Inflammatory macrophage (primary cell): Measurements from ENCODE around the gene BAZ2A.

Source experiments
- DNase-seq, 2 donors: peaks; one replicate each; pipeline ENCODE4 v3.0.0-alpha.2; 2020 to 2022

Gene BAZ2A

DNA sequence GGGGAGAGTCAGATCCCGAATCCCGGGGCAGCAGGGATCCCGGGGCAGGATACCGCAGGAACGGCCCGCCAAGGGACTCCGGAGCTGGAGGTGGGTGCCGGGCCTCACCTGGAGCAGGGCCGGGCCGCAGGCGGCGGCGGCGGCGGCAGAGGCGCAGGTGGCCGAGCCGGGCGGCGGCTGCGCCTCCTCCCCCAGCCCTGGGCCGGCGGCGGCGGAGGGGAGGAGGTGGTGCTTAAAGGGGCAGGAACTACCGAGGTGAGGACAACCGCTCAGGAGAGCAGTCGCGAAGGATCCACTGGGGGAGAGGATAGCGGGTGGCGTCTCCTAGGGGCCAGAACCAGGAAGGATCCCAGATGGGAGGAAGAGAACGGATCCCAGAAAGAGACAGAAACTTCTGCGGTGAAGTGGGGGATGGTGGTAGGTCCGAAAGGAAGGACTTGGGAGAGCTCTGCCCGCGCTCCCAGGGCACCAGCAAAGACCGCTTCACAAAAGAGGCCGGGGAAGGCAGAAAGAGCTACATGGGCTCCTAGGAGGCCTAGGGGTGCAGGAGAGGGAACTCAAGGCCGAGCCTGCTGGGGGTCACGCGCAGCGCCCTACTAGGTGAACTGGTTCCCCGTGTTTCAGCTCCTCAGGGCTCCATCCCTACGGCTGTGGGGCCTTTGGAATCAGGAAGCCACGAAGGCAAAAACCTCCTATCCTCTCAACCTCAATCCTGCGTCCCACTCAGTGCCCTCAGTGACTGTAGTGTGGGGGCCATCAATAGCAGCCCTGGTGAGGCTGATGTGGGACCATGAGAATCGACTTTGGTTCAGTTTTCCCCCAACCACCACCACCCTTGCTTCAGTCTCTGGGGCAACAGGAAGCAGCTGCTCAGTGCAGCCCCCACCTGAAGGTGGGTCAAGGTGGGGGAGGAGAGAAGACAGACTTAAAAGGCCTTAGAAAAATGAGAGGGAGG, 5.0 kb upstream of the BAZ2A start:
- peak; percentile 41 to 43 for DNase-seq

DNA sequence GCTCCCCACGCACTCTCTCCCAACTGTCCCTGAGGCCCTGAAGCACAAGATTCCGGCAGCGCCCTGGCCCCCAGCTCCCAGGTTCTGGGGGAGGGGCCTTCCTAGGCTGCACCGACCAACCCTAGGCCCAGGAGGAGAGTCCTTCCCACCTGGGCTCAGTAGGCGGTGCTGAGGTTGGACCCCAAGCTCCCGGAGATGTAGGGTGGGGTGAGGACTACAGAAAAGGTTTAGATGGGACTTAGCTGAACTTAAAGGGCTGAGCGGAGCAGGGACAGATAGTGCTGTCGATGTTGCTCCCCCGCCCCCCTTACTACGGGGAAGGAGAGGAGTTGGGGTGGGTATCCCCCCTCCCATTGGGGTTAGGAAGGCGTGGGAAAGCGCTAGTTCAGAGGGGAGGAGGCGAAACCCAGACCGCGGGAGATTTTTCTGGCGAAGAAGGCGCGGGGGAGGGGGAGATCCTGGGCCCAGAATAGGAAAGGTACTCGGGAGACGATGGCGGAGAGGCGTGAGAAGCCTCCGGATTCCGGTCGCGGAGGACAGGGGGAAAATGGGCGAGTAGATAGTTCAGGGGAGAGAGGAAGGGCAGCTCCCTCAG, 4.2 kb upstream of the BAZ2A start:
- DNase-seq = no peak

DNA sequence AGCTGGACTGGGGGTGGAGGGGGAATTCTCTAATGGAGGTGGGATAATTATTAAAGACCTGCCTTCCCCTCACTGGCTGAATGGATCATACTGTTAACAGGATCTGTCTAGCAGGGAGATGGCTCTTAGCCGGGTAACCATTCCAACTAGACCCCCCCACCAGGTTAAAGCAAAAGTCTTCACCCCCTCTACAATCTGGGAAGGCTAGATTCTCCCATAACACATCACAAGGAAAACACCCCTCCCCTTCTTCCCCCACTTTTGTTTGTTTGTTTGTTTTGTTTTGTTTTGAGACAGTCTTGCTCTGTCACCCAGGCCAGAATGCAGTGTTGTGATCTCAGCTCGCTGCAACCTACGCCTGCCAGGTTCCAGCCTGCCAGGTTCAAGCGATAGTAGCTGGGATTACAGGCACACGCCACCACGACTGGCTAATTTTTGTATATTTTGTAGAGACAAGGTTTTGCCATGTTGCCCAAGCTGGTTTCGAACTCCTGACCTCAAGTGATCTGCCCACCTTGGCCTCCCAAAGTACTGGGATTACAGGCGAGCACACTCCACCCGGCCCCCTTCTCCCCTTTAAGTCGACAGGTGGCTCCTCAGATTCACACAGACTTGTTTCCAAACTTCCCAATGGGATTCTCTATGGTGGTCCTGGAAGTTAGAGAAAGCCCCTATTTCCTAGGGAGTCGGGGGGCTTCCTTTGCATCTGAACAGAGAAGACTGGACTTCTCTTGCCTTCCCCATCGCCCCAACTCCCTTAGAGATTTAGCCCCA, 3.5 kb upstream of the BAZ2A start:
- no peak for DNase-seq

DNA sequence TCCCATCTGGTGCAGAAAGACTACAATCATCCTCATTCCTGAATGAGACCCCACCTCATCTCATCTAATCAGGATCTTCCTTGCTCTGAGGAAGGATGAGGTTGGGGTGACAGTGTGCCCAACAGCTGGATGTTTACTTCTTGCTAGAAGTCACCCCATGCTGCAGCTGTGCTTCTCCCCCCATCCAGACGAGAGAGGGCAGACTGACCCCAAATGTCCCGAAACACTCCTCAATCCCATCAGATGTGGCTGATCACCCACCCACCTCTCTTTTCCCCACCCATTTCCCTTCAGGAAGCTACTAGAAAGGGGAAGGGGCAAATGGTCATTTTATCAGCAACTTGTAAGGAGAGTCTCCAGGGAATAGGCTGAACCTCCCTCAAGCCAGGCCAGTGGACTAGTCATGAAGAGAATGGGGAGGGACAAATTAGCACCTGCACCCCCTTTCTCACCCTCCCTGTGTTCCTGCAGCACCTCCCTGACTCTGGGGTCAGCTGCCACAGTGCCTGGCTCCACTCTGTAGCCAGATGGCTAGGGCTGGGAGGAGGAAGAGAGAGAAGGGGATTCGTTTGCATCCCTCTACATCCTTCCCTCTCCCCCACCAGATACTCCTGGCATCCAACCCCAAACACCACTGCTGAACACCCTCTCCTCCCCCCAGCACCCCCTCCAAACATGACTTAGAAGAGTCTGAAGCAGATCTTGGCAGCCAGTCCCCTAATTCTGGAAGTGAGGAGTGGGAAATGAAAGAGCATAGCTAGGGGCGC, 2.8 kb upstream of the BAZ2A start:
- no peak for DNase-seq

DNA sequence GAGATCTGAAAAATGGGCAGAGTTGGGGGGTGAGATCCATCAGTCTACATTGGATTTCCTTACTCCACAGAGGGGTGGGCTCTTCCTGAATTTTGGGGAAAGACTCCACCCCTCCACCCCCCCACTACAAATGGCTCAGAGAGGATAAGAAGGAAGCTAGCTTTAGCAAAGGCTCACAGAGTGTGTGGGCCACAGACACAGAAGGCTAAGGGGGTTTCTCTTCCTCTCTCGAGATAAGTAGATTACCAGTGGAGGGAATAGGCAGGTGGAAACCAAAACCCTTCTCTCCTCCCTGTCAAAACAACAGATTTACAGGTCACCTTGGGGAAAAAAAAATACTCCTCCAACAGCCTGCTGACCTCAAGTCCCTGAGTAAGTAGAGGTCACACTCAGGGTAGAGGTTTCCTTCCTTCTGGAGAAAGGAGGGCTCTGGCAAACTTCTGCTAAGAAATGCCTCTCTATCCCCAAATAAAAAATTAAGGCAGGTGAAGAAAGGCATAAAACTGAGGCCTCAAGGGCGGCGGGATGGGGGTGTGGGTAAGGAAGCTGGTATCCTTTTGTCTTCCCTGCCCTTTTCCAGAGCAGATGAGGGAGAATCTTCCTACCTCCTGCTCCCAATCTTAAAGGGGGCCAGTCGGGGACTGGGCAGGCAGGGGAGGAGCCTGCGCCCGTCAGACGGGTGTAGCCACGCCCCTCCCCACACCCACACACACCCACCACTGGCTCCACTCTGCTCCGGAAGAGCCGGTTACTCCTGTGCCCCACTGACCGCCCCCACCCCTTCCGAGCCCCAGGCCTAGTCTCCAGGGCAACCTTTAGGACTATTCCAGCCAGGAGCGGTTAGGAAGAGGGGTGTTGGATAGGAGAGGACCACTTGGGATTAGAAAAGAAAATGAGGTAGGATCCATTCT, 1.9 kb upstream of the BAZ2A start:
- peak; percentile 46 to 70 for DNase-seq

DNA sequence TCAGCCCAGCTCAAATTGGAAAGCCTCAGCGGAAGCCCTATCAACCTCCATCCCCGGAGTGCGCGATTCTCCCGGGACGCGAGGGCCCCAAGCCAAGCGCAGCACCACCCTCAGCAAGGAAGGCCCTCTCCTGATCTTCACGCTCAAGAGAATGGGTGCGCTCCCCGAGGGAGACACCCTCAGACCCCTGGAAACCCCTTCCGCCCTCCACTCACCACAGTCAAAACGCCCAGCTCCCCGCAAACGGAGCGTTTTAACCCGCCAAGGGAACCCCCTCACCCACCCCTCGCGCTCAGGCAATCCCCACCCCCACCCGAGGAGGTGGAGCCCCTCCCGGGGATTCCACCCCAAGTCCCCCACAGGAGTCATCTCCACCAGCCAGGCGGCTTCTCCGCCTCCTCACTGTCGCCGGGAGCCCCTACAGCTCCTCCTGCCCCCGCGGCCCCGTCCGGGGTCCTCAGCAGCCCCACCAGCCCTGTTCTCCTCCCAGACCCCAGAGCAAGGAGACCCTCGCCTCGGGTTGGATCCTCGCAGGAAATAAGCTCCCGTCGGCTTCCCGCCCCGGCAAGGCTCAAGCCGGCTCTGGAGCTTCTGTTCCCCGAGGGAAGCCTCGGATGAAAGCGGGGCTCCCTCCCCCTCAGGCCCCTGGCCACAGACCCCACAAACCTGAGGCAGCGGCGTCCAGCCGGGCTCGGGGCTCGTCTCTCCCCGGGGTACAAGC, 507 bp downstream of the BAZ2A start:
- no peak for DNase-seq

DNA sequence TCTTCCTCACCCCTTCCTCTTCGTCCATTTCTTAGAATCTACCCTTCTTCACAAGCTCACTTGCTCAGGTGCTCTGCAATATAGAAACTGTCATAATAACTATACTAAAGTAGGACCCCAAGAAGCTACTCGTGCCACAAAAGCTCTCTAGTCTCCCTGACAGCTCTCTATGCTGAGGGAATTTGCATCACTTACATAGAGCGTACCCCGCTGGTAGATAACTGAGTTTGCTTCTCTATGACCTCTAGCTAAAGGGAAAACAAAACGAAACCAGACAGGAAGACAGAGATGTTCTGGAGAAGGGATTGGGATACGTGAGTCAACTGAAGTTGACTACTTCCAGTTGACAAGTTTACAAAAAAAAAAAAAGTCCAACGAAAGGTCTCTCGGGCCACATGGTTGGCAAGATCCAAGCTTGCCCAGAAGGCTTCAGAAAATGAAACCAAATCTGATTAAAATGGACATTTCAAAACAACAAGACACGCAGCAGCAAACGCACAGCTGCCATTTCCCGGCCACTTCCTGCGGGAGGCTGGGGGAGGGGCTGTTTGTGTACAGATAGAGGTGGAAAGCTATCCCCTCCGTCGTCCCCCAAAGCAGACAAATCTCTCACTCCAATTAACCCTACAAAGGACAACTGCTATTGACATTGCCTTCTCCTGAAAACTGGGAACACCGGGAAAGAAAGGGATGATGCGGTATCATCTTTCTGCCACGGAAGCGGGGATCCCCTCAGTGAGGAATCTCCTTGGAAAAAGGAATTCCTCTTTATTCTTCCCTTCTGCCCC, 1.3 kb downstream of the BAZ2A start:
- DNase-seq = peak; percentile 59 to 64

DNA sequence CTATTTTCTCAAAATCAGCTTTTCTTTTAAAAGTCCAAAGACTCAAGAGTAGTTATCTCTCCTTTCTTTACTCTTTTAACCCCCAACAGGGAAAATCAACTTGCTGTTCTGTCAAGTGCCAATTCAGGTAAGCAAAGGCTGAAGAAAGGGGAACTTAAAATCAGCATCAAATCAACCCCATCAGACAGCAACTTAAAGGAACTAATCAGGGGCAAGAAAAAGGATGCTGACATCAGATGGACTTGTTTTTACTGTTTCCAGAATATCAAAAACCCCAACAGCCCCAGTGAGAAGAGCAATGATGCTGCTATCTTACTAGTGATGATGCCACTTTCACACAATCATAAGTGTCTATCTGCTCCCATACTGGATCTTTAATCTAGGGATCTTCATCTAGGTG, 3.4 kb downstream of the BAZ2A start:
- DNase-seq = no peak

DNA sequence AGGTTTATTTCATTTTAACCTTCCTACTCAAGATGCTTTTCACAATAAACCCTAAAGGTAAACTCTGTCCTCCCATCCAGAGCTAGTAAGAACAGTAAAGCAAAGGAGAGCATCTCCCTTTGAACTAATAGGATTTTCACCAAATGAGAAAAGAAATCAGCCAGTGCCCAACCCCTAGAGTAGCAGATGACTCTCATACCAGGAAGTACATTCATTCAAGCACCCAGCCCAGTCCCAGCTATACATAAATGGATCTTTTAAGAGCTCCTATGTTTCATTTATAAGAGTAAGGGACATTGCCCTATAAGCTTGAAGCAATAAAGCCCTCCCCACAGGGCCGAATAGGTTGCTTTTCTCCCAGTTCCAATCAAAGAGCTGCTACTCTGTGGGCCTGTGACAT, 7.6 kb downstream of the BAZ2A start:
- DNase-seq = no peak

DNA sequence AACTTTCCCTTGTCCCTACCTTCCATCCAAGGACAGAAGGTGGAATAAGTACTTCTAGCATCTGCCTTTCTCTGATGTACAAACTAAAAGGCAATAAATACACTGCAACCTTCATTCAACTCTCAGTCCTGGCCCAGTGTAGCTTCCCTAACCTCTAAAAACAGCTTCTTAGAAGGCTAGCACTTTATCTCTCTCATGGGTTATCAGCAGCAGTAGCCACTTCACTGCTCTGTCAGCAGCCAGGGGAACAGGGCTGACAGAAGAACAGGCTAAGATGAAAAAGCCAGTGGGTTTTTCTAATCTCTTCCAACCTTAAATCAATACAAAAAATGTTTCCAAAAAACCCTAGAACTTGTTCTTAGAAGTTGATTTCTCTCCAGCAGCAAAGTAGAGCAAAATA, 13.2 kb downstream of the BAZ2A start:
- DNase-seq = no peak

DNA sequence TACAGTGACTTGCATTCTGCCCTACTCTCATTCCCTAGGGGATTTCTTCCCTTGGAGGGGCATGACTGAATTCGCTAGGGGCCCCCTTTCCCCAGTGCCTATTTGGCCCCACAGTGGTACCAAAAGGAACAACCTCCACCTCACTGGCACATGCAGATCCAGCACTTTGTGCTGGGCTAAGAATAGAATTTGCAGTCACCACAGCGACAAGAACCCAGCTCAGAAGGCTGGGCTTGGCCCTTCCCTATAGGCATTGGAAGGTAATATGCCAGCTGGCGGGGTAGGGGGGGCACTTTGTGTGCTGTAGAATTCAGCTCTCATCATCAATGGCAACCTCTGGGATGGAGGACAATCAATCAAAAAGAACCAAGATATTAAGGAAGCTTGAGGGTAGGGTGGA, 13.9 kb downstream of the BAZ2A start:
- no peak for DNase-seq

DNA sequence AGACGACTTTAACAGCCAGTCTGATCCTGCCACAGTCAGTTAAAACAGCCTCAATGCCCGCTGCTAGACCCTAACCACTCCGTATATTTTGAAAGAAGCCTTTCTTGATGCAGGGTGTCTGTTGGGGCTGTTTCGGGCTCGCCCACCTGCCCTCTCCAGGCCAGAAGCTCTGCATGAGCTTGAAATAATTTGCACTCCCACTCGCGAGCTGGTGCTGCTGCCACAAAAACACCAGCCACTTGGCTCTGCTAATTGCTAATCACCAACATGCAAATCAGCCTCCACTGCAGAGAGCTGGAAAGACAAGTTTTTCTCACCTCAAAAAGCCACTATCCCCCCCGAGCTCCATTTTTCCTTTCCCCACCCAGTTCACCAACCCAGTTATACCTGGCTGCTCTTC, 15.5 kb downstream of the BAZ2A start:
- DNase-seq = no peak

DNA sequence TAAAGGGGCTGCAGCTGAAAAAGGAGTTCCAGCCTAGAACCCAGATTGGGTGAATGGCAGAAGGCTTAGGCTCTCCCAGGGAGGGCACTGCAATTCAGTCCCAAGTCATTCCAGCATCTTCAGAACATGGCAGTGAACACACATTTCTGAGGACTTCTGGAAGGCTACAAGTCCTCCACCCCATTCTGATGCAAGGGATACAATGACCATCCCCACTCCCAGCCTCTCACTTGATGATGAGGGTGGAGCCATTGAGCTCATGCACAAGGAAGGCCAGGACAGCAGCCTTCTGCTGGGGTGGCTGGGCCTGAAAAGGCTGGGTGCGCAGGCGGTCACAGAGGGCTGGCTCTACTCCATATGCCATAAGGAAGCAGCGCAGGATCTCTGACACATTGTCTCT, 25.8 kb downstream of the BAZ2A start:
- no peak for DNase-seq

DNA sequence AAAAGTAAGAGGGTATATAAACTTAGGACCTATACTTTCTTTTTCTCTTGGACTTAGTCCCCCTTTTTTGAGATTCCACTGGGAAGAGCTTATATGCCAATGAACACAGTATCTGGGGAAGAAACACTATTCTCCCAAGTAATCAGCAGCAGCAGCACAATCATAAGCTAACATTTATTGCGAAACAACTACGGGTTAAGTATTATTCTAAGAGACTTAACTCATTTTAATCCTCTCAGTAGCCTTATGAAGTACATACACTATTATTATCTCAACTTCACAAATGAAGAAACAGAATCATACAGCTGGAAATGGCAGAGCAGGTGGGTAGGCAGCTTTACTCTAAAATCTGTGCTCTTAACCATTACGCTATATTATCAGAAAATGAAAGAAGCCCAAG, 27.9 kb downstream of the BAZ2A start:
- DNase-seq = no peak

DNA sequence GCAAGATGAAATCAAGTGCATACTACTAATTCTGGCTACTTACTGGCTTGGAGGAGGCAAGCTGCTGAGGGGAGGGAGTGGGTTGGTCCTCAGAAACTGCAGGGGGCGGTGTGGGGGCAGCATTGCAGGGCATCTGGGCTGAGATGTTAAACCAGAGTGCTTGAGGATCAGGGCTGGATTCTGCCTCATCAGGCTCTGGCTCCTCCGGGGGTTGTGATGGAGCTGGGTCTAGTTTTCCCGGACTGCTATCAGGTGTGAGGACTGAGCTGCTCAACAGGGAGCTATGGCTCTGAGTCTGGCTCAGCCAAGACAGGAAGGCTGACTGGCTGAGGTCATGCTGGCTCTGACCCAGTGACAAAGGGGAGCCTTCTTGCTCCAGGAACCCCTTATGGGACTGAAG, 28.6 kb downstream of the BAZ2A start:
- no peak for DNase-seq

DNA sequence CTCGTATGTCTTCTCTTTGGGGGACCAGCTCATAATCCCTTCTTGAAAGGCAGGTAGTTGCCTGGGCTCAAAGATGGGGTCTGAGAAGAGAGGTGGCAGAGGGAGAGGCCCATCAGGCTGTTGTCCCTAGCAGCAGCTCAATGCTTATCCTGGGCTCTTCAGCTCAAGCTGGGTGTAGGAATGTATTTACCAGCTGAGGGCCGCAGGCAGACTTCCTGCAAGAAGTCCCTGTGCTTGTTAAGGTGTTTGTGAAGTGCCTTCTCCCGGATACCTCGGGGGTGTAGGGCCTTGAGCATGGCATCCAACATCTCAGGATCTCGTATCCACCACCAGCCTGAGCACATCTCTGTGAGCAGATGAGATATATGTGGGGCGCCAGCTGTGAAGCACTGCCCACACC, 29.4 kb downstream of the BAZ2A start:
- no peak for DNase-seq

DNA sequence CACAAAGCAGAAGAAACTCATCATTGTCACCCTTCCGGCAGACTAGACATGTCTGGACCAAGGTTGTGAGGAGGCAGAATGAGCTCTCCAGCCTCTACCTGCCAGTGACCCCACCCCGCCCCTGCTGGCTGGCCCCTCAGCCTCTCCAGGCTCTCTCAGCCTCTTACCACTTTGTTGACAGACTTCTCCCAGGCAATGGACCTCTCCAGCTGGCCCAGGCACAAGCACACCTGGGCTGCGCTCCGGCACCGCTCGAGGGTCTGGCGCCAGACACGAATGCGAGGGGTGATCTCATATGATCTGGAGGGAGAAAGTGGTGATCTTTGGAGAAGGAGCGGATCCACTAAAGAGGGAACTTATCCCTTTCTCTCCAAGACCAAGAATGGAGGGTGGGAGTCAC, 30.3 kb downstream of the BAZ2A start:
- no peak for DNase-seq

DNA sequence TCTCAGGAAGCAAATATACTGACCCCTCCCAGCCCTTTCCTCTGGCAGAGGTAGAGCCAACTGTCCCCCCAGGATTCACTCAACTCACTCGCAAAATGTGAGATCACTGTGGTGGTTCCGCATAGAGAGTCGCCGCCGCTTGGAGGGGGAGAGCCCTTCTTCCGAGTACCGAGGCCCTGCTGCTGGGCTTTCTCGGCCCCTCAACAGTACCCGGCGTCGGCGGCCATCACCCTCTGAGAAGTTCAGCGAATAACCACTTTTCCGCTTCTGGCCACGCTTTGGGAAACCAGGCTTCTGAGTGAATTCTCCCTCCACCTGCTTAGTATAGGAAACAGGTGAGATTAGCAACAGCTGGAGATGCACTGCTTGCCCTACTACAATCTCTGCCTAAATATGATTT, 31.1 kb downstream of the BAZ2A start:
- DNase-seq = no peak

DNA sequence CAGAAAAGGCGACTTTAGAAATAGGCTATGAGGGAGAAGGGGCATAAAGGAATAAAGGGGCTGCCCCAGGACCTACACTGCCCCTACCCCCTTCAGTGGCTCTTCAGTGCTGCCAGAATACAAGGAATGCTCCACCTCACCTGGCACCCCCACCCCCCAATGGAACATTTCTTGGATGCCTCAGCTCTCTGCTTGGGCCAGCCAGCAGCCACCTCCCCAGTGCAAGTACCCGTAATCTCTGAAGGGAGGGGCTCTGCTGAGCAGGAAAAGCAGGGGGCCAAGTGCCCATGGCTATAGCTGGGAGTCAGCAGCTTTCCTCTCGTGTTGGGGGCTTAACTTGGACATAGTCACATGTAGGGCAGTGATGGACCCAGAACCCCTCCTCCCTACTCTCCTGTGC, 33.3 kb downstream of the BAZ2A start:
- no peak for DNase-seq
